ENCODE results near the gene GAS2.

Gene GAS2

DNA sequence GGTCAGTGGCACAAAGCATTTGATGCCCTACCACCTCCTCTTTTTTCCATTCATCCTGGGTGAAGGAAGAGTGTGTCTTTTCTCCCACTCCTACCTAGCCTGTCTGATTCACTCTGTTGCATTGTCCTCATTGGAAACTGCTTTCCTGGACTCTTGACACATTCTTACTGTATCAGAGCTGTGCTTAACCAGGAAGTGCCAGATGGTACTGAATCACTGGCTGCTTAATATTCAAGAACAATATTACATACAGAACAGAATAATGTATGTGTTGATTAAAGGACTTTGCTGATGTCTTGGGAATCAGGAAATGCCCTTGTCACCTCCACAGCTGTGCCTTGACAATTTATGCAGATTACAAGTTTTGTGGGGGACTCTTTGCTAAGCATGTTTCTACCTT is 118.8 kb downstream of the GAS2 start:
- Histone ChIP-seq H3K27ac (ENCODE audit: insufficient read depth in 1 of 2, low read depth in 1 of 2, low read length in 2 of 2, poor library complexity in 1 of 2, severe bottlenecking in 2 of 2) (no peak overlapping the region), H3K4me1 (ENCODE audit: control extremely low read depth in 1 of 4, control insufficient read depth in 4 of 4, insufficient read depth in 4 of 4, low read length in 3 of 4) (peaks cover 0 to 8% (median 3%) of the 10 kb centered on the region in 4 experiments), H3K4me3 (ENCODE audit: control insufficient read depth in 1 of 7, extremely low read depth in 1 of 7, insufficient read depth in 4 of 7, low read depth in 2 of 7, low read length in 6 of 7) (no peak overlapping the region), H3K9me3 (ENCODE audit: control extremely low read depth in 1 of 5, control insufficient read depth in 4 of 5, insufficient read depth in 2 of 5, low read depth in 1 of 5, low read length in 4 of 5) (no peaks in the 10 kb centered on the region), H3K36me3 (ENCODE audit: control insufficient read depth in 4 of 4, insufficient read depth in 4 of 4, low read length in 3 of 4) (no peaks in the 10 kb centered on the region), H3K27me3 (replicated peaks in 2 of 5; ENCODE audit: control insufficient read depth in 4 of 5, insufficient read depth in 5 of 5, low read length in 4 of 5) (no peaks in the 10 kb centered on the region)
- ChIA-PET CTCF (interaction anchor here (0.8 to 1.8 kb wide), 3 partner anchors 449 to 452 kb away, joined by 3 to 6 read pairs (median 4); no protein-coding TSS in a partner anchor), POLR2A (no interaction called here)
- peak in 2 of 3 donors; percentile 11 for DNase-seq

DNA sequence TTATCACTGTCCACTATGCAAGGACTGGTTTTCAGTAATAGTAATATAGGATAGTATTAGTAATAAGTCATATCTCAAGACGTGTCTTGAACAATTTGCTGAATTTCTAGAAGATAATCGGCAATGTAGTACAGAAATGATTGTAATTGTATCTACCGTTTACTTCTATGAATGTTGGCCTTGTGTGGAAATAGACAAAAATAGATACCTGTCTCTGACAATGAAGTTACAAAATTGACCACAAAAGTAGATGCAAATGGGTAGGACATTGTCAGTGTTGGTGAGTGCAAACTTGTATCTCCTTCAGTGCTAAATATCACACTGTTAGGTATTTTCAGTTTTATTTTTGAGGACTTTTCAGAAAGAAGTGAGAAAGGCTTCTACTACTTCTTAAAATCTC is 120.1 kb downstream of the GAS2 start:
- no peaks in the 10 kb centered on the region for H3K9me3 ChIP-seq (ENCODE audit: control extremely low read depth in 1 of 5, control insufficient read depth in 4 of 5, insufficient read depth in 2 of 5, low read depth in 1 of 5, low read length in 4 of 5)
- H3K36me3 ChIP-seq (ENCODE audit: control insufficient read depth in 4 of 4, insufficient read depth in 4 of 4, low read length in 3 of 4) = no peaks in the 10 kb centered on the region
- 100% methylated on average over 3 of the region's 3 CpGs for WGBS (ENCODE audit: insufficient coverage)
- H3K27ac ChIP-seq (ENCODE audit: insufficient read depth in 1 of 2, low read depth in 1 of 2, low read length in 2 of 2, poor library complexity in 1 of 2, severe bottlenecking in 2 of 2) = no peak overlapping the region
- peaks cover 0 to 2% (median 0%) of the 10 kb centered on the region in 4 experiments for H3K4me1 ChIP-seq (ENCODE audit: control extremely low read depth in 1 of 4, control insufficient read depth in 4 of 4, insufficient read depth in 4 of 4, low read length in 3 of 4)
- ChIA-PET POLR2A (no interaction called here), CTCF (interaction anchor here (1.4 to 1.8 kb wide), 4 partner anchors 10 to 482 kb away, joined by 3 to 6 read pairs (median 4); no protein-coding TSS in a partner anchor)
- no peak for DNase-seq
- no peak overlapping the region for H3K4me3 ChIP-seq (ENCODE audit: control insufficient read depth in 1 of 7, extremely low read depth in 1 of 7, insufficient read depth in 4 of 7, low read depth in 2 of 7, low read length in 6 of 7)
- H3K27me3 ChIP-seq (replicated peaks in 2 of 5; ENCODE audit: control insufficient read depth in 4 of 5, insufficient read depth in 5 of 5, low read length in 4 of 5) = no peaks in the 10 kb centered on the region

DNA sequence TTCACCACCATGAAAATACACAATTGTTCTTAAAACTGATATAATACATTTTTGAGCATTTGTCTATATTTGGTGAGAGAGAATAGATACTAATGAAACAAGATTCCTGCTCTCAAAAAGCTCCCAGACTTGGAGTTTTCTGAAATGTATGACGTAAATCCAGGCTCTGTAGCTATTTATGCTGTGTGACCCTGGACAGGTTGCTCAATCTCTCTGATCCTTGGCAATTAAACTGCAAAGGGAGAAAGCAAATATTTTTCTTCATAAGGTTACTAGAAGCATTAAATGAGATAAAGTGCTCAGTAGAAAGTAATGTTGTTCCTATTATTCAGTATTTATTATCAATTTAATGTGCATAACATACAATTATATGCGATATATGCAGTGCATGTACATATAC is 120.6 kb downstream of the GAS2 start:
- POLR2A ChIA-PET = no interaction called here
- Histone ChIP-seq H3K27me3 (replicated peaks in 2 of 5; ENCODE audit: control insufficient read depth in 4 of 5, insufficient read depth in 5 of 5, low read length in 4 of 5) (no peaks in the 10 kb centered on the region), H3K9me3 (ENCODE audit: control extremely low read depth in 1 of 5, control insufficient read depth in 4 of 5, insufficient read depth in 2 of 5, low read depth in 1 of 5, low read length in 4 of 5) (no peaks in the 10 kb centered on the region), H3K4me3 (ENCODE audit: control insufficient read depth in 1 of 7, extremely low read depth in 1 of 7, insufficient read depth in 4 of 7, low read depth in 2 of 7, low read length in 6 of 7) (no peak overlapping the region), H3K27ac (ENCODE audit: insufficient read depth in 1 of 2, low read depth in 1 of 2, low read length in 2 of 2, poor library complexity in 1 of 2, severe bottlenecking in 2 of 2) (no peak overlapping the region), H3K36me3 (ENCODE audit: control insufficient read depth in 4 of 4, insufficient read depth in 4 of 4, low read length in 3 of 4) (no peaks in the 10 kb centered on the region), H3K4me1 (ENCODE audit: control extremely low read depth in 1 of 4, control insufficient read depth in 4 of 4, insufficient read depth in 4 of 4, low read length in 3 of 4) (peaks cover 0 to 2% (median 0%) of the 10 kb centered on the region in 4 experiments)
- DNase-seq = no peak
- CTCF ChIA-PET = interaction anchor here (1.0 to 2.1 kb wide), 13 partner anchors 7 to 482 kb away, joined by 3 to 15 read pairs (median 4); no protein-coding TSS in a partner anchor
- no CpG with 5 or more reads among the region's 2 CpGs for whole genome bisulfite sequencing (ENCODE audit: insufficient coverage)

DNA sequence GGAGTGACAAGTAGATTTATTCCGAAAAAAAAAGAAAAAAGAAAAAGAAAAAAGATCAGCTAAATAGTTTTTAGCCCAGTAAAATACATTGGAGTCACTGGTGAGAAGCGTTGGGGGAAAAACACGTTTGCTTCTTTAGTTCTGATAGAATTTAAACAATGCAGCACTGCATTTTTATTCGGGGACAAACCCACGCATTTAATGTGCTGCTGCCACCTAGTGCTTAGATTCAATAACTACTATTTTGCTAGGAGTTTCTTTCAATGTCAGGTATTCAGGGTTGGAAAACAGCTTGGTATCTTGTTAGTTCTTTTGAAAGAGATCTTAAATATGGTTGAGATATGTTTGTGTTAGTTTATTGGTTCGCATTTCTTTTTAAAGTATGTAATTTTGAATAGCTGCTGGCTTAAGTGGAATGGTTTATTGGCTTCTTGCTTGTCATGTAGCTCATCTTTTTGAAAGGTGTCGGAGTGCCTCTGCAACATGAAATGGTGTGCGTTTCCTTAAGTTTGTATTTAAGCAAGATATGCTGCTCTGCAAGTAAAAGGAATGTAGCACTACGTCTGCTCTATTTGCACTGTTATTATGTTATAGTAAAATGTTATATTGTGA is 121.2 kb downstream of the GAS2 start:
- Histone ChIP-seq H3K36me3 (ENCODE audit: control insufficient read depth in 4 of 4, insufficient read depth in 4 of 4, low read length in 3 of 4) (no peaks in the 10 kb centered on the region), H3K9me3 (ENCODE audit: control extremely low read depth in 1 of 5, control insufficient read depth in 4 of 5, insufficient read depth in 2 of 5, low read depth in 1 of 5, low read length in 4 of 5) (no peaks in the 10 kb centered on the region), H3K27me3 (replicated peaks in 2 of 5; ENCODE audit: control insufficient read depth in 4 of 5, insufficient read depth in 5 of 5, low read length in 4 of 5) (no peaks in the 10 kb centered on the region), H3K4me3 (ENCODE audit: control insufficient read depth in 1 of 7, extremely low read depth in 1 of 7, insufficient read depth in 4 of 7, low read depth in 2 of 7, low read length in 6 of 7) (no peak overlapping the region), H3K4me1 (ENCODE audit: control extremely low read depth in 1 of 4, control insufficient read depth in 4 of 4, insufficient read depth in 4 of 4, low read length in 3 of 4) (peaks cover 0 to 2% (median under 1%) of the 10 kb centered on the region in 4 experiments), H3K27ac (ENCODE audit: insufficient read depth in 1 of 2, low read depth in 1 of 2, low read length in 2 of 2, poor library complexity in 1 of 2, severe bottlenecking in 2 of 2) (no peak overlapping the region)
- ChIA-PET POLR2A (no interaction called here), CTCF (interaction anchor here (0.8 to 2.1 kb wide), 17 partner anchors 8 to 483 kb away, joined by 3 to 15 read pairs (median 4); no protein-coding TSS in a partner anchor)
- 16% methylated on average over 5 of the region's 9 CpGs for WGBS (ENCODE audit: insufficient coverage)
- DNase-seq = peak; percentile 31 to 68 (median 60)

DNA sequence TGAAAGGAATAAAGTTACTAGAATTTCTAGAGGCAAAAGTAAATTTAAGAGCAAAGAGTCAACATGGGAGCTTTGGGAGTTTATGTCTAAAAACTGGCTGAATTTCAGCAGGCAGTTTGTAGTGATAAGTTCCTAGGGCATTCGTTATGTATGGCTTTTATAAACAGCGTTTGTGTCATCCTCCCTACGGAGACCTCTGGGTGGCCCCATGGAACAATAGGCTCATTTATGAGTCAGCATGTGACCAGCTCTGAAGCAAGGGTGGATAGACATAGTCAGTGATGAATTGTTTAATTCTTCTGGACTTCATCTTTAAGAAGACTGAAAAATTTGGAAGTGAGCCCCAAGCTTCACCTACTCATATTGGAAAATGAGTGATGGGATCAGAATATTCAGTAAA is 126.1 kb downstream of the GAS2 start:
- H3K9me3 ChIP-seq (ENCODE audit: control extremely low read depth in 1 of 5, control insufficient read depth in 4 of 5, insufficient read depth in 2 of 5, low read depth in 1 of 5, low read length in 4 of 5) = no peaks in the 10 kb centered on the region
- peak in 1 of 3 donors; percentile 8 for DNase-seq
- peaks cover 0 to 3% (median under 1%) of the 10 kb centered on the region in 4 experiments for H3K4me1 ChIP-seq (ENCODE audit: control extremely low read depth in 1 of 4, control insufficient read depth in 4 of 4, insufficient read depth in 4 of 4, low read length in 3 of 4)
- ChIA-PET CTCF (interaction anchor here (0.6 to 1.4 kb wide), 3 partner anchors 11 to 85 kb away, joined by 3 read pairs; no protein-coding TSS in a partner anchor), POLR2A (no interaction called here)
- 92% methylated on average over 2 of the region's 3 CpGs for WGBS (ENCODE audit: insufficient coverage)
- no peaks in the 10 kb centered on the region for H3K36me3 ChIP-seq (ENCODE audit: control insufficient read depth in 4 of 4, insufficient read depth in 4 of 4, low read length in 3 of 4)
- no peaks in the 10 kb centered on the region for H3K27me3 ChIP-seq (replicated peaks in 2 of 5; ENCODE audit: control insufficient read depth in 4 of 5, insufficient read depth in 5 of 5, low read length in 4 of 5)
- no peak overlapping the region for H3K4me3 ChIP-seq (ENCODE audit: control insufficient read depth in 1 of 7, extremely low read depth in 1 of 7, insufficient read depth in 4 of 7, low read depth in 2 of 7, low read length in 6 of 7)
- H3K27ac ChIP-seq (ENCODE audit: insufficient read depth in 1 of 2, low read depth in 1 of 2, low read length in 2 of 2, poor library complexity in 1 of 2, severe bottlenecking in 2 of 2) = no peak overlapping the region

DNA sequence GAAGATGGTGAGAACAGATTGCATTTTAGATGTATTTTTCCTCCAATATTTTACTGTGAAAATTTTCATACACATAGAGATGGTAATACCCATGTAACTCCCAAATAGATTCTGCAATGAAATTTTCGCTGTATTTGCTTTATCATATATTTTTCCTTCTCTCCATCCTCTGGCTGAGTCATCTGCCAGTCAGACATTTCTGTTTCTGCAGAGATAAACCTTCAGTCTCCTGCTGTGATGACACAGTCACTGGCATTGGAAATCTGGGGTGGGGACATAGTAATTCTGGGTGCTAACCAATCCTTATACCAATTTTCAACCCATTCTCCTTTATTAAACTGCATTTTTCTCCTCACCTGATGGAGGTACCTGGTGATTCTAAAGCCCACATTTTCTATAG is 129.5 kb downstream of the GAS2 start:
- no peak overlapping the region for H3K4me3 ChIP-seq (ENCODE audit: control insufficient read depth in 1 of 7, extremely low read depth in 1 of 7, insufficient read depth in 4 of 7, low read depth in 2 of 7, low read length in 6 of 7)
- H3K27ac ChIP-seq (ENCODE audit: insufficient read depth in 1 of 2, low read depth in 1 of 2, low read length in 2 of 2, poor library complexity in 1 of 2, severe bottlenecking in 2 of 2) = no peak overlapping the region
- CTCF ChIA-PET = interaction anchor here (2.2 kb wide), 1 partner anchor 8 kb away, joined by 8 read pairs; no protein-coding TSS in a partner anchor
- POLR2A ChIA-PET = no interaction called here
- peaks cover 0 to 3% (median 0%) of the 10 kb centered on the region in 4 experiments for H3K4me1 ChIP-seq (ENCODE audit: control extremely low read depth in 1 of 4, control insufficient read depth in 4 of 4, insufficient read depth in 4 of 4, low read length in 3 of 4)
- H3K36me3 ChIP-seq (ENCODE audit: control insufficient read depth in 4 of 4, insufficient read depth in 4 of 4, low read length in 3 of 4) = no peaks in the 10 kb centered on the region
- H3K27me3 ChIP-seq (replicated peaks in 2 of 5; ENCODE audit: control insufficient read depth in 4 of 5, insufficient read depth in 5 of 5, low read length in 4 of 5) = peaks cover 0 to 2% (median 0%) of the 10 kb centered on the region in 5 experiments
- WGBS (ENCODE audit: insufficient coverage) = 100% methylated on average over 1 of the region's 1 CpG
- H3K9me3 ChIP-seq (ENCODE audit: control extremely low read depth in 1 of 5, control insufficient read depth in 4 of 5, insufficient read depth in 2 of 5, low read depth in 1 of 5, low read length in 4 of 5) = no peaks in the 10 kb centered on the region
- DNase-seq = no peak

DNA sequence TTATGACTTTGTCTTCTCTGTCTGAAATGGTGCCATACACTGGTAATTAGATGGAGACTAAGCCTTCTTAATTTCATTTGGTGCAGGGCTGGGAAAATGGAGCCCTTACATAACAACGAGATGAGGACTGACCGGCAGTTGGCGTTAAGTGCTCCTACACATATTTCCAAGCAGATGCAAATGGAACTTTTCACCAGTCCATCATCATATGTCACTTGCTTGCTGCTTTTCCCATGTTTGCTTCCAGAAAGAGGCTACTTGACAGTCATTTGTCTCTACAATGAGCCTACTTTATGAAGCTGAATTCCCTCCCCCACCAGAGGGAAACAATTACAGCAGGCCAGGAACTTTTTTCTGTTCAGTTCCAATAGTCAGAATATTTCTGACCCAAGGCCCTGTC is 130.6 kb downstream of the GAS2 start:
- Histone ChIP-seq H3K27ac (ENCODE audit: insufficient read depth in 1 of 2, low read depth in 1 of 2, low read length in 2 of 2, poor library complexity in 1 of 2, severe bottlenecking in 2 of 2) (no peak overlapping the region), H3K27me3 (replicated peaks in 2 of 5; ENCODE audit: control insufficient read depth in 4 of 5, insufficient read depth in 5 of 5, low read length in 4 of 5) (peaks cover 0 to 2% (median 0%) of the 10 kb centered on the region in 5 experiments), H3K9me3 (ENCODE audit: control extremely low read depth in 1 of 5, control insufficient read depth in 4 of 5, insufficient read depth in 2 of 5, low read depth in 1 of 5, low read length in 4 of 5) (no peaks in the 10 kb centered on the region), H3K4me3 (ENCODE audit: control insufficient read depth in 1 of 7, extremely low read depth in 1 of 7, insufficient read depth in 4 of 7, low read depth in 2 of 7, low read length in 6 of 7) (no peak overlapping the region), H3K36me3 (ENCODE audit: control insufficient read depth in 4 of 4, insufficient read depth in 4 of 4, low read length in 3 of 4) (no peaks in the 10 kb centered on the region), H3K4me1 (ENCODE audit: control extremely low read depth in 1 of 4, control insufficient read depth in 4 of 4, insufficient read depth in 4 of 4, low read length in 3 of 4) (peaks cover 0 to 3% (median 0%) of the 10 kb centered on the region in 4 experiments)
- 96% methylated on average over 3 of the region's 3 CpGs for WGBS (ENCODE audit: insufficient coverage)
- CTCF ChIA-PET = interaction anchor here (1.2 to 2.2 kb wide), 2 partner anchors 9 to 58 kb away, joined by 3 to 8 read pairs; no protein-coding TSS in a partner anchor
- DNase-seq = no peak
- POLR2A ChIA-PET = no interaction called here
